H1 (cell line): Measurements from ENCODE around the gene MROH2A. TPM values are rescaled to one million over a fixed set of nuclear protein-coding genes. Genes with fewer than 3 reads are reported as not detected.

Experiments used
- CTCF ChIA-PET: fragments of 300-600 bp; sonication (Branson Sonifier 250); formaldehyde crosslinking; loops from one replicate; lab custom pipeline; 2021; ENCODE audit not compliant: partially characterized antibody; lab: Charles Lee
- POLR2A ChIA-PET: fragments of 300-600 bp; sonication (Branson Sonifier 250); formaldehyde crosslinking; loops from one replicate; lab custom pipeline; 2021; ENCODE audit warnings: inconsistent platforms; ENCODE audit not compliant: partially characterized antibody; lab: Charles Lee
- DNase-seq, 2 experiments: peaks; one replicate each; pipeline versions ENCODE4 v3.0.0 to v3.0.0-alpha.2; 2010 to 2022; ENCODE audit warnings: low spot score in 2 of 2, low read depth in 1 of 2, mixed read lengths in 1 of 2
- FAIRE-seq: peaks from 2 replicates; lab custom pipeline; 2011; peaks lifted over from hg19 to GRCh38; lab: Jason Lieb, UNC
- H2AFZ ChIP-seq: 2 replicates; pipeline ENCODE4 v1.8.1; 2012; ENCODE audit warnings: low read length, inconsistent platforms
- H2AK5ac ChIP-seq: 2 replicates; pipeline ENCODE4 v1.6.1; 2013; ENCODE audit warnings: low read depth, low read length
- H2BK120ac ChIP-seq: replicated peaks from 2 replicates; pipeline ENCODE3; 2013; ENCODE audit warnings: low read depth, low read length, inconsistent platforms
- H2BK12ac ChIP-seq: 2 replicates; pipeline ENCODE4 v1.6.1; 2013; ENCODE audit warnings: low read depth, low read length
- H2BK15ac ChIP-seq: 2 replicates; pipeline ENCODE4 v1.6.1; 2013; ENCODE audit warnings: low read length
- H2BK20ac ChIP-seq: 2 replicates; pipeline ENCODE4 v1.6.1; 2013; ENCODE audit warnings: low read length
- H2BK5ac ChIP-seq: 2 replicates; pipeline ENCODE4 v1.6.1; 2013; ENCODE audit warnings: low read depth, low read length
- H3K14ac ChIP-seq: 2 replicates; pipeline ENCODE4 v1.6.1; 2013; ENCODE audit warnings: inconsistent platforms; ENCODE audit not compliant: insufficient read length
- H3K18ac ChIP-seq: 2 replicates; pipeline ENCODE4 v1.6.1; 2013; ENCODE audit warnings: low read length; ENCODE audit errors: extremely low read depth
- H3K23ac ChIP-seq: 2 replicates; pipeline ENCODE4 v1.6.1; 2013; ENCODE audit warnings: inconsistent platforms; ENCODE audit not compliant: insufficient read length
- H3K23me2 ChIP-seq: 2 replicates; pipeline ENCODE4 v1.6.1; 2013; ENCODE audit warnings: low read depth, low read length
- H3K27ac ChIP-seq: 2 replicates; pipeline ENCODE4 v1.6.1; 2011; ENCODE audit warnings: low read depth, low read length, inconsistent platforms
- H3K27me3 ChIP-seq, 4 experiments: replicated peaks in 1 of 4; 1 replicate in 1 of 4; 2 replicates in 3 of 4; pipeline versions ENCODE4 v1.6.1 to v1.8.1; 2011 to 2013; ENCODE audit warnings: low read length in 3 of 4, mild to moderate bottlenecking in 3 of 4, inconsistent platforms in 2 of 4, mixed read lengths in 2 of 4, moderate library complexity in 1 of 4; ENCODE audit not compliant: control insufficient read depth in 3 of 4, insufficient read depth in 3 of 4; ENCODE audit errors: extremely low read depth in 1 of 4
- H3K36me3 ChIP-seq, 4 experiments: 2 replicates each; pipeline versions ENCODE4 v1.6.1 to v1.8.1; 2011 to 2013; ENCODE audit warnings: mild to moderate bottlenecking in 4 of 4, low read length in 3 of 4, moderate library complexity in 2 of 4, control low read depth in 1 of 4, inconsistent platforms in 1 of 4; ENCODE audit not compliant: insufficient read depth in 4 of 4, control insufficient read depth in 2 of 4
- H3K4ac ChIP-seq: replicated peaks from 2 replicates; pipeline ENCODE3; 2013; ENCODE audit warnings: low read length, low read depth, mixed read lengths, inconsistent platforms; ENCODE audit not compliant: insufficient read length
- H3K4me1 ChIP-seq, 4 experiments: replicated peaks in 1 of 4; 1 replicate in 1 of 4; 2 replicates in 3 of 4; pipeline versions ENCODE4 v1.6.1 to v1.8.1; 2011 to 2013; ENCODE audit warnings: low read length in 3 of 4, inconsistent platforms in 2 of 4, mixed read lengths in 1 of 4; ENCODE audit not compliant: insufficient read depth in 4 of 4, control insufficient read depth in 3 of 4
- H3K4me2 ChIP-seq, 2 experiments: 2 replicates each; pipeline versions ENCODE4 v1.6.1 to v1.8.1; 2011 to 2013; ENCODE audit warnings: low read depth in 2 of 2, low read length in 2 of 2, control low read depth in 1 of 2, inconsistent platforms in 1 of 2, mild to moderate bottlenecking in 1 of 2; ENCODE audit not compliant: insufficient read depth in 1 of 2
- H3K4me3 ChIP-seq, 4 experiments: fragments of 200-600, 300-600 bp in 1 of 4; sonication (generic), shearing (Covaris generic), sonication (Bioruptor Twin) in 1 of 4; 2 replicates each; pipeline versions ENCODE4 v1.5.1 to v1.8.1; 2011 to 2016; ENCODE audit warnings: low read length in 4 of 4, low read depth in 3 of 4, control low read depth in 2 of 4, inconsistent platforms in 2 of 4, mild to moderate bottlenecking in 2 of 4, mixed read lengths in 1 of 4, moderate library complexity in 1 of 4; ENCODE audit not compliant: insufficient read depth in 2 of 4; ENCODE audit errors: extremely low read depth in 1 of 4
- H3K56ac ChIP-seq: replicated peaks from 2 replicates; pipeline ENCODE3; 2013; ENCODE audit warnings: low read depth, mild to moderate bottlenecking, mixed read lengths, low read length, inconsistent platforms; ENCODE audit not compliant: insufficient read length
- H3K79me1 ChIP-seq: 2 replicates; pipeline ENCODE4 v1.6.1; 2013; ENCODE audit warnings: low read depth, low read length, control low read depth
- H3K79me2 ChIP-seq, 2 experiments: 2 replicates each; pipeline versions ENCODE4 v1.6.1 to v1.8.1; 2012 to 2013; ENCODE audit warnings: low read length in 2 of 2, mild to moderate bottlenecking in 2 of 2, inconsistent platforms in 1 of 2; ENCODE audit not compliant: insufficient read depth in 2 of 2, control insufficient read depth in 1 of 2
- H3K9ac ChIP-seq, 4 experiments: replicated peaks in 1 of 4; 1 replicate in 1 of 4; 2 replicates in 3 of 4; pipeline versions ENCODE4 v1.6.1 to v1.8.1; 2011 to 2013; ENCODE audit warnings: low read depth in 3 of 4, low read length in 3 of 4, control low read depth in 2 of 4, mild to moderate bottlenecking in 2 of 4, moderate library complexity in 2 of 4, inconsistent platforms in 1 of 4; ENCODE audit errors: extremely low read depth in 1 of 4
- H3K9me3 ChIP-seq, 2 experiments: 2 replicates each; pipeline versions ENCODE4 v1.6.1 to v1.8.1; 2012 to 2013; ENCODE audit warnings: mild to moderate bottlenecking in 2 of 2, moderate library complexity in 2 of 2, control low read depth in 1 of 2, inconsistent platforms in 1 of 2, low read depth in 1 of 2, low read length in 1 of 2, mixed read lengths in 1 of 2; ENCODE audit not compliant: insufficient read depth in 2 of 2
- H4K20me1 ChIP-seq, 2 experiments: replicated peaks in 1 of 2; 2 replicates each; pipeline versions ENCODE3 to v1.8.1; 2011 to 2013; ENCODE audit warnings: inconsistent platforms in 2 of 2, low read length in 2 of 2, mild to moderate bottlenecking in 1 of 2; ENCODE audit not compliant: insufficient read depth in 2 of 2, control insufficient read depth in 1 of 2
- H4K5ac ChIP-seq: 2 replicates; pipeline ENCODE4 v1.6.1; 2013; ENCODE audit warnings: low read length, low read depth, mixed read lengths, inconsistent platforms; ENCODE audit not compliant: insufficient read length
- H4K8ac ChIP-seq: 2 replicates; pipeline ENCODE4 v1.8.0; 2013; ENCODE audit warnings: mild to moderate bottlenecking, moderate library complexity, low read length, inconsistent platforms; ENCODE audit not compliant: insufficient read depth; ENCODE audit errors: extremely low read depth
- H4K91ac ChIP-seq: replicated peaks from 2 replicates; pipeline ENCODE3; 2013; ENCODE audit warnings: low read length, mixed read lengths, inconsistent platforms; ENCODE audit not compliant: insufficient read length
- CEBPB ChIP-seq: IDR thresholded peaks from 2 replicates; pipeline ENCODE4 v1.6.1; 2012; ENCODE audit warnings: low read depth, low read length
- CTBP2 ChIP-seq: IDR thresholded peaks from 2 replicates; pipeline ENCODE4 v1.7.0; 2011; ENCODE audit warnings: borderline replicate concordance, mild to moderate bottlenecking, moderate library complexity, mixed read lengths, low read length; ENCODE audit not compliant: insufficient read depth, insufficient read length
- NRF1 ChIP-seq: IDR thresholded peaks from 2 replicates; pipeline ENCODE4 v1.6.1; 2011; ENCODE audit warnings: mild to moderate bottlenecking, low read depth, low read length, improper control_type of control experiment
- POLR2A ChIP-seq, 2 experiments: IDR thresholded peaks; 1 replicate in 1 of 2; 2 replicates in 1 of 2; pipeline ENCODE4 v1.6.1; 2011; ENCODE audit warnings: low read depth in 2 of 2, low read length in 2 of 2, mild to moderate bottlenecking in 2 of 2; ENCODE audit errors: control extremely low read depth in 1 of 2
- RAD21 ChIP-seq, 2 experiments: IDR thresholded peaks in 1 of 2; conservative IDR thresholded peaks in 1 of 2; 2 replicates each; pipeline ENCODE4 v1.6.1; 2011; ENCODE audit warnings: low read depth in 2 of 2, low read length in 2 of 2, improper control_type of control experiment in 1 of 2, inconsistent platforms in 1 of 2, mild to moderate bottlenecking in 1 of 2, moderate library complexity in 1 of 2
- RBBP5 ChIP-seq: IDR thresholded peaks from 2 replicates; pipeline ENCODE4 v1.7.1; 2012; ENCODE audit warnings: low read depth, mild to moderate bottlenecking, inconsistent platforms, low read length, moderate library complexity, borderline replicate concordance
- RFX5 ChIP-seq: IDR thresholded peaks from 2 replicates; pipeline ENCODE4 v1.6.1; 2011; ENCODE audit warnings: low read depth, low read length, improper control_type of control experiment, borderline replicate concordance
- SIRT6 ChIP-seq: IDR thresholded peaks from one replicate; pipeline ENCODE4 v1.7.1; 2012; ENCODE audit warnings: low read length, inconsistent platforms
- SRF ChIP-seq: IDR thresholded peaks from 2 replicates; pipeline ENCODE4 v1.6.1; 2011; ENCODE audit warnings: mild to moderate bottlenecking, low read depth, low read length, moderate library complexity
- WGBS, 2 experiments: shearing (Covaris generic) in 1 of 2; methylation state at CpG; one replicate each; pipeline versions ENCODE4 v1.1.6 to v1.1.7; 2013 to 2015; ENCODE audit warnings: low lambda C conversion rate in 2 of 2, mixed read lengths in 2 of 2, inconsistent platforms in 1 of 2, low coverage in 1 of 2, missing lambda C conversion rate in 1 of 2; ENCODE audit not compliant: insufficient replicate concordance in 2 of 2, insufficient coverage in 1 of 2, insufficient read length in 1 of 2; ENCODE audit errors: extremely low coverage in 1 of 2, missing lambda C conversion rate in 1 of 2; 5-methylcytosine and 5-hydroxymethylcytosine counted together
- polyA plus RNA-seq, 7 experiments: library from polyadenylated mRNA; depleted of rRNA in 3 of 7; stranded (reverse) in 5 of 7; unstranded in 2 of 7; fragments of >200 nt in 5 of 7; fragments of 200-250 nt in 2 of 7; gene quantifications; 1 replicate in 5 of 7; 2 replicates in 1 of 7; 4 replicates in 1 of 7; pipeline versions ENCODE4 v1.2.1 to v1.2.3, GENCODE V29; 2011 to 2013; ENCODE audit warnings: missing spikeins in 2 of 7, mixed read lengths in 2 of 7
- total RNA-seq: library from RNA; stranded (reverse); fragmentation: NEBNext Ultra II Directional; extraction: Animal tissue kit (Norgen Biotek cat#: 25700); gene quantifications from 2 replicates; pipeline ENCODE4 v1.2.1, GENCODE V29; 2021
- TF ChIP-seq, protein P1 (sequence below): IDR thresholded peaks from 2 replicates; pipeline ENCODE4 v1.6.1; 2011; ENCODE audit warnings: low read depth, mild to moderate bottlenecking, low read length; ENCODE audit not compliant: insufficient read depth
- TF ChIP-seq, protein P2 (sequence below): IDR thresholded peaks from 2 replicates; pipeline ENCODE4 v1.6.1; 2011; ENCODE audit warnings: low read length, improper control_type of control experiment

Gene MROH2A
- total and polyA plus RNA-seq, 2 of the 8 experiments (the other 6 are each of a cell fraction or from before 2014, with no cell fraction given) = not detected

DNA sequence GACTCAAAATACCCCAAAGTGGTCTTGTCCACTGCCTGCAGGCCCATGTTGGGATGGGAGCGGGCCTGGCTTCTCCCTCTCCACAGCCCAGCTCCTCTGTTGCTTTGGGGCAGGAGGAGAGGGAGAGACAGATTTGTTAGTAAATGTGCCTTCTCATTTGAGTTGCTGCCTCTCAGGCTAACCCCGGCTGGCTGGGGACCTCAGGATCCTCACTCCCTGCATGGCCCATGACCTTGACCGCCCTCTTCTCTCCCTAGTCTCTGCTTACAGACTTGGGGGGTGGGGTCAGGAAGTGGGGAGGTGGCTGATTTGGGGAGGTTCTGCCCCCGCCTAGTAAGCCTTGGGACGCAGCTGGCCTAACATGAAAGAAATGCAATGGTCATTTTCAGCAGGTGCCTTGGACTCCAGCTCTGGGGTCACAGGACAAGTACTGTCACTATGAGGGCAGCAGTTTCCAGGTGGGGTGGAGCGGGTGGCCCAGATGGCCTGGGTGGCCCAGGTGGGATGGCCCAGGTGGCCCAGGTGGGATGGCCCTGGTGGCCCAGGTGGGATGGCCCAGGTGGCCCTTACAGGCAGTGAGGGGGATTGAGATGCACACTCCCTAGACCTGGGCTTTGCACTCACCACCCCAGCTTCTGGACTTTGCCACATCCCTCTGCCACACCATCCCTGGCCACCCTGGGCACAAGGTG, 52.1 kb downstream of the MROH2A start:
- H3K14ac ChIP-seq = no peak overlapping the region
- H3K56ac ChIP-seq = no peak overlapping the region
- no peak overlapping the region for H2AFZ ChIP-seq
- peaks cover 0 to 1% of the 10 kb centered on the region in 2 experiments; a peak in 1 of 4 replicates for H3K79me2 ChIP-seq
- no peak overlapping the region for H3K4me3 ChIP-seq
- H3K36me3 ChIP-seq = peaks cover 0 to 9% (median under 1%) of the 10 kb centered on the region in 4 experiments; a peak in 4 of 8 replicates
- H3K9me3 ChIP-seq = no peaks in the 10 kb centered on the region
- H3K27me3 ChIP-seq = no peaks in the 10 kb centered on the region
- H4K91ac ChIP-seq = no peak overlapping the region
- H3K9ac ChIP-seq = no peak overlapping the region
- no peak overlapping the region for H2BK5ac ChIP-seq
- no peak overlapping the region for H2AK5ac ChIP-seq
- H3K27ac ChIP-seq = no peak overlapping the region
- no peak for DNase-seq
- no peak overlapping the region for H3K23ac ChIP-seq
- H3K18ac ChIP-seq = no peak overlapping the region
- CTCF ChIA-PET = interaction anchor here (5.3 kb wide), 1 partner anchor 381 kb away, joined by 35 read pairs; no protein-coding TSS in a partner anchor
- H2BK12ac ChIP-seq = no peak overlapping the region
- no peak overlapping the region for H3K4me2 ChIP-seq
- no peak overlapping the region for H2BK20ac ChIP-seq
- POLR2A ChIA-PET = no interaction called here
- H4K5ac ChIP-seq = no peak overlapping the region
- no peak overlapping the region for H2BK120ac ChIP-seq
- peaks cover 0 to 1% of the 10 kb centered on the region in 2 experiments for H4K20me1 ChIP-seq
- H2BK15ac ChIP-seq = no peak overlapping the region
- no peaks in the 10 kb centered on the region for H3K79me1 ChIP-seq
- H4K8ac ChIP-seq = no peak overlapping the region; the same call in 1 of the 2 replicates
- H3K4ac ChIP-seq = no peak overlapping the region
- H3K23me2 ChIP-seq = no peaks in the 10 kb centered on the region
- H3K4me1 ChIP-seq = no peaks in the 10 kb centered on the region
- WGBS, 2 experiments = 90% methylated on average over 4 of the region's 6 CpGs; no CpG with 5 or more reads in 1 of the 2 experiments
- FAIRE-seq = no peak
- TF ChIP-seq RBBP5 (no peak), CEBPB (no peak), NRF1 (no peak), RFX5 (no peak), SIRT6 (no peak), RAD21 (IDR thresholded peaks at IDR 0.05 in 1 of 2, conservative IDR thresholded peaks at IDR 0.05 in 1 of 2; ENCODE audit: low read depth in 2 of 2, low read length in 2 of 2) (no peak), POLR2A (IDR thresholded peaks at IDR 0.05; ENCODE audit: control extremely low read depth in 1 of 2, low read depth in 2 of 2, low read length in 2 of 2) (no peak), SRF (no peak), CTBP2 (no peak)
- TF ChIP-seq, protein P1, sequence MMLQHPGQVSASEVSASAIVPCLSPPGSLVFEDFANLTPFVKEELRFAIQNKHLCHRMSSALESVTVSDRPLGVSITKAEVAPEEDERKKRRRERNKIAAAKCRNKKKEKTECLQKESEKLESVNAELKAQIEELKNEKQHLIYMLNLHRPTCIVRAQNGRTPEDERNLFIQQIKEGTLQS = no peak
- TF ChIP-seq, protein P2, sequence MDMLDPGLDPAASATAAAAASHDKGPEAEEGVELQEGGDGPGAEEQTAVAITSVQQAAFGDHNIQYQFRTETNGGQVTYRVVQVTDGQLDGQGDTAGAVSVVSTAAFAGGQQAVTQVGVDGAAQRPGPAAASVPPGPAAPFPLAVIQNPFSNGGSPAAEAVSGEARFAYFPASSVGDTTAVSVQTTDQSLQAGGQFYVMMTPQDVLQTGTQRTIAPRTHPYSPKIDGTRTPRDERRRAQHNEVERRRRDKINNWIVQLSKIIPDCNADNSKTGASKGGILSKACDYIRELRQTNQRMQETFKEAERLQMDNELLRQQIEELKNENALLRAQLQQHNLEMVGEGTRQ = no peak
